Measurements from ENCODE around the gene FA2H.

The FA2H gene

GRCh38 chr16:74749291-74750055 lies 25.1 kb downstream of the FA2H start:
- in situ Hi-C loops (cut with HindIII; ENCODE audit: low pct_ligation_motif_present, low pct_unique_long_range_greater_than_20kb, low sequenced_read_pairs) = no loop called here

GRCh38 chr16:74748616-74749026 lies 26.0 kb downstream of the FA2H start:
- no peak for DNase-seq
- in situ Hi-C loops (cut with HindIII; ENCODE audit: low pct_ligation_motif_present, low pct_unique_long_range_greater_than_20kb, low sequenced_read_pairs) = no loop called here

More at GRCh38 chr16:74749291-74750055, 25.1 kb downstream of the FA2H start:
- DNase-seq = peak; percentile 39

DNA sequence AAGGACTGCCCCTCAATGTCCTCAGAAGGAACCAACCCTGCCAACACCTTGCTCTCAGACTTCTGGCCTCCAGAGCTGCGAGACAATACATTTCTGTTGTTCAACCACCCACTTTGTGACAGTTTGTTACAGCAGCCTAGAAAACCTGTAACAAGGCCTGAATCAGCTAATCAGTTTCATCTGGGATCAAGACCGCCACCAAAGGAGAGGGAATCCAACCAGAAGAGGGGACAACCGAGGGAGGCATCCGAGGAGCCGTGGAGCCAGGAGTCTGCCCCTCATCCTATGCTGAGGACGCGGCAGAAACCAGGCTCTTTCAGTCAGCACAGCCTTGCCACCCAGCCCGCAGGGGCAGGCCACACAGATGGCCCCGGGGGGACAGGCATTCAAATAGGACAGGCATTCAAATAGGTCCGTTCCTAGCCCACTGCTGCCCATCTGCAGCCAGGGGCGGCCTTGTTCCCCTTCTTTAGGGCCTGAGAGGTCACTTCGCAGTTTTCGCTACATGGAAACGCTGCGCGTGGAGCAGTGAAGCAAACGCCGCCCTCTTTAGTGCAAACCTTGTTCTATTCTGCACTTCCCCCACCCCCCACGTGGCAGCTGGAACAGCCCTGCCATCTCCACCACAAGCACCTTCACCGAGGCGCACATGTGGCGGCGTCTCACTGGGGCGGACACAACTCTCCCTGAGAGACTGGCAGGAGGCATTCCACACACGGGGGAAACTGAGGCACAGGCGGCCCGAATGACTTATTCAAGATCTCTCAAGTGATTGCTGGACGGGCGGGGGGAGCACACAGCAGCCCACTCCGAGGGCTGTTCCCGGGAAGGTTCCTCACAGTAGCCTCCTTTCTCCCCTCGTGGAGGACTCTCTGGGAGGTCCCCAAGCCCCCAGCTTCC lies 26.7 kb downstream of the FA2H start:
- in situ Hi-C loops (cut with HindIII; ENCODE audit: low pct_ligation_motif_present, low pct_unique_long_range_greater_than_20kb, low sequenced_read_pairs) = no loop called here
- DNase-seq = no peak

DNA sequence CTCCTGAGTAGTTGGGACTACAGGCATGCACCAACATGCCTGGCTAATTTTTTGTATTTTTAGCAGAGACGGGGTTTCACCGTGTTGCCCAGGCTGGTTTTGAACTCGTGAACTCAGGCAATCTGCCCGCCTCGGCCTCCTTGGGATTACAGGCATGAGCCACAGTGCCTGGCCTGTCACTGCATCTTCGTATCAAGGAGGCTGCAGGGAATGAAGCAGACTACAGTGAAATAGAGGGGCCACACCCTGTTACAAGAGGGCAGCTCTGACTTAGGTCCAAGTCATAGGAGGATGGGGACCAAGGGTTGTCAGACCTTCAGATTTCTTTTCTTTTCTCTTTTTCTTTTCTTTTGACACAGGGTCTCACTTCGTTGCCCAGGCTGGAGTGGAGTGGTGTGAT lies 28.7 kb downstream of the FA2H start:
- in situ Hi-C loops (cut with HindIII; ENCODE audit: low pct_ligation_motif_present, low pct_unique_long_range_greater_than_20kb, low sequenced_read_pairs) = no loop called here
- no peak for DNase-seq

GRCh38 chr16:74745109-74745615 lies 29.5 kb downstream of the FA2H start:
- in situ Hi-C loops (cut with HindIII; ENCODE audit: low pct_ligation_motif_present, low pct_unique_long_range_greater_than_20kb, low sequenced_read_pairs) = no loop called here
- DNase-seq = no peak

GRCh38 chr16:74744566-74744965 lies 30.1 kb downstream of the FA2H start:
- no peak for DNase-seq
- in situ Hi-C loops (cut with HindIII; ENCODE audit: low pct_ligation_motif_present, low pct_unique_long_range_greater_than_20kb, low sequenced_read_pairs) = loop anchor here (5.0 kb wide), 1 partner anchor 42 kb away; the partner anchor contains the start of gene MLKL

DNA sequence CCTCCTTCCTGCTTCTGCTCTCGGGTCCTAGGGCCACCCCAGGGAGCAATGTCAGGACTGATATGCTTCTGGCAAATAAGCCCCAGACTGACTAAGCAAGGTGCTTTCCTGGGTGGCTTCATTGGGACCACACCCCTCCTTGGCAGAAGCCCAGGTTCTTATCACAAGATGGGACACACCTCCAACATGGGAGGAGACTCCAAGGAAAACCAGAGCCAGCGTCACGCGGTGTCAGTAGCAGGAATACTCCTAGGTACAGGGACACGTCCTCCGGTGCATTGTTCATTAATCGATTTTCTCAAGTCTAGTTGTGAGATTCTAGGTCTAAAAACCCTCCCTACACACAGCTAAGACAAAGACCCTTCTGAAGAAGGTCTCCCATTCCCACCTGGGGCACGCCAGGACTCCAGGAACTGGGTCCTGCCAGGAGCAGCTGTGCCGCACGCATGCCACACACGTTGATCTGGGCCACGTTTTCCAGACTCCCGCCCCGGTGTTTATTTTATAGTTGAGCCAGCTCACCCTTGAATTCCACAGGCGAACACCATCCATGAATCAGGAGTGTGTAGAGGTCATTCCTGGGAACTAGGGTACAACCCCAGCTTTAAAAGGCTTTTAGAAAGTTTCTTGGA lies 30.8 kb downstream of the FA2H start:
- in situ Hi-C loops (cut with HindIII; ENCODE audit: low pct_ligation_motif_present, low pct_unique_long_range_greater_than_20kb, low sequenced_read_pairs) = loop anchor here (5.0 kb wide), 1 partner anchor 41 kb away; the partner anchor contains the start of gene MLKL
- DNase-seq = peak; percentile 98

DNA sequence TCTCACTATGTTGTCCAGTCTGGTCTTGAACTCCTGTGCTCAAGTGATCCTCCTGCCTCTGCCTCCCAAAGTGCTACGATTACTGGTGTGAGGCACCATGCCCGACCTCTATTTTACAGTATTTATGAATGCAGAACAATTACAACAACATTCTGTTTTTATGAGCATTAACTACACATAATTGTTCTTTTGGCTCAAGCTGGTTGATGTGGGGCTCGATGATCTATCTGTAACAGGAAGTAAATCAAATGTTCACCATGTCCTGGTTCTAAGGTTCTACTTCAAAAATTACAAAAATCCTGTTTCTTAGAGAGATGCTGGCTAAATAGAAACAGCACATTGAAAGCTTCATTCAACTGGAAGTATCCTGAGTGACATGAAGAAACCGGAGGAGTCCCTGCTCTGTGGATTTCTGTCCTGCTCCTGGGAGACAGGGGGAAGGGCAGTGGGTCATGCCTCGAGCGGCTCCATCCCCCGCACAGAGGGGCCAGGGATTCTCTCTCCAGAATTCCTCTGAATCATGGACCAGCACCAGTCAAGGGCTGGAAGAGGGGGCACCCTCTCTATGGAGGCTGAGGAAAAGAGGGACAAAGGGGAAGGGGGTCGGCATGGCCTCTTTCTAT lies 31.5 kb downstream of the FA2H start:
- in situ Hi-C loops (cut with HindIII; ENCODE audit: low pct_ligation_motif_present, low pct_unique_long_range_greater_than_20kb, low sequenced_read_pairs) = loop anchor here (5.0 kb wide), 1 partner anchor 41 kb away; the partner anchor contains the start of gene MLKL
- no peak for DNase-seq

DNA sequence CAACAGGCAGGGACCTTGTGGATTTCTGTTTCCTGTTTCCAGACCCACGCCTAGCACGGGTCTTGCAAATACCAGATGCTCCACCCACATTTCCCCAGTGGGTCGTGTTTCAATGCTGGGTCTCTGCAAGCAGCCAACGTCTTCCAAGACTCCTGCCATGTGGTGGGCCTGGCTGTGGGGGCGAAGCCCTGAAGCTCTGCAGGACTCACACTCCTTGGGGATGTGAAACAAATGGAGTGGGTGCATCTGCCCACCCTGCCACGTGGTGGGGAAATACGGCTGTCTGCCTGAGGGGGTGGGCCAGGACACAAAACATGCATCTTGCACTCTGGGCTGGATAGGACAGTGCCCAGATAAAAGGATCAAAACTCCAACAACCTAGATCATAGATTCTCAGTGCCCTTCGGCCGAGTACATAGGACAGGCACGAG lies 32.6 kb downstream of the FA2H start:
- in situ Hi-C loops (cut with HindIII; ENCODE audit: low pct_ligation_motif_present, low pct_unique_long_range_greater_than_20kb, low sequenced_read_pairs) = loop anchor here (5.0 kb wide), 1 partner anchor 40 kb away; the partner anchor contains the start of gene MLKL
- DNase-seq = no peak

DNA sequence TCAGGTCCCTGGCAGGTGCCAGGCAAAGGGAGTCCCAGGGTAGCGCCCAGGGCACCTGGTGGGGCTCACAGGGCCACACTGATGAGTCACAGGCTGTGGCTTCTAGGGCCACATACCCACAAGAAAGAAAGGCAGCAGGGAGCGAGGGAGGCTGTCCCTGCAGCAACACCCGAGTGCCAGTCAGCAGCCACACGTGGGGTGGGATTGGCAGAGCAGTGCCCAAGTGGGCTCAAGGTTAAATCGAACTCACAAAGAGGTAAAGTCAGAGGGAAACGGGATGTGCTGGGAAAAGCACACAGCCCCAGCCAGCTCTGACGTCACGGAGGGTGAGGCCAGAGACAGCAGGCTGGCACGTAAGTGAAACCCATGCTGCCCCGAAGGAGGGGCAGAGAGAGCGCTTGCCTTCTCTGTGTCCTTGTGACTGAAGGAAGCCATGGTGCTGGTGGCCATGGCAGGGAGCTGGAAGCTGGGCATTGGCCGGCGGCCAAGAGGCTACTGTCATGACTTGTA lies 33.8 kb downstream of the FA2H start:
- in situ Hi-C loops (cut with HindIII; ENCODE audit: low pct_ligation_motif_present, low pct_unique_long_range_greater_than_20kb, low sequenced_read_pairs) = loop anchor here (5.0 kb wide), 1 partner anchor 39 kb away; the partner anchor contains the start of gene MLKL
- no peak for DNase-seq

- in situ Hi-C loops (cut with HindIII; ENCODE audit: low pct_ligation_motif_present, low pct_unique_long_range_greater_than_20kb, low sequenced_read_pairs) = no loop called here
- no peak for DNase-seq
These were observed 35.3 kb downstream of the FA2H start for GRCh38 chr16:74739275-74739674.

GRCh38 chr16:74738816-74739215 lies 35.8 kb downstream of the FA2H start:
- DNase-seq = no peak
- in situ Hi-C loops (cut with HindIII; ENCODE audit: low pct_ligation_motif_present, low pct_unique_long_range_greater_than_20kb, low sequenced_read_pairs) = no loop called here

DNA sequence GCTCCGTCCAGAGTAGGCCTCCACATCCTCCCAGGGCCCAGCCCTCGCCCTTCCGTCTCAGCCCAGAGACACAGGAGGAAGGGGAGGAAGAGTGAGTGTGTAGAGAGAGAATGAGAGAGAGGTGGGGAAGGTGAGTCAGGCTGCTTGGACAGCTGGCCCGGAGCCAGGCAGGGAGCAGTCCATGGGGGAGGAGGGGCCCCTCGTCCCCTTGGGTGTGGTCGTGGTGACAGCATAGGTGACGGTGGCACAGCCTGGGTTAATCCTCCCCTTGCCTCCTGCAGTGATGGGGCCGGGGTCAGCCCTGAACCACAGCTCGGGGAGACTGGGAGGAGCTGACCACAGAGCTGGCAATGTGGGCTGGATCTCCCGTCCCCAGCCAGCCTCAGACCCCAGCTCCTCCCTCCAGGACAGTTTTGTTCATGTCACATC lies 36.5 kb downstream of the FA2H start:
- DNase-seq = no peak

DNA sequence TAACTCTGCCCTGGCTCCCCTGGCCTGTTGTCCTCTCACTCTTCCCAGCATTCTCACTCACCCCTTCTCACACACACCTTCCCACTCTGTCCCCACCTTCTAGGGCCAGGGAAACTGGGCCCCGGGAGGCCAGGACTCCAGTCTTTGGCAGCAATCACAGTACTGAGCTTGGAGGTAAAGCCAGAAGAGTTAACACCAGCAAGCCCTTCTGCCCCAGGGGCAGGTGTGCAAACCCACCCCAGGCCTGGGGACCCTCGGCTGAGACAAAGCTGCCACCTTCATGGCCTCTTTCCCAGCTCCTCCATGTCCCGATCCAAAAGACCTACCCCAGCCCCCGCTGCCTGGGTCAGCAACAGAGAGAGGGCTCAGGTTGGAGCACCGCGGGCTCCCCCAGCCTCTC lies 37.1 kb downstream of the FA2H start:
- DNase-seq = no peak
- in situ Hi-C loops (cut with HindIII; ENCODE audit: low pct_ligation_motif_present, low pct_unique_long_range_greater_than_20kb, low sequenced_read_pairs) = no loop called here

More for the DNA sequence above, 36.5 kb downstream of the FA2H start:
- in situ Hi-C loops (cut with HindIII; ENCODE audit: low pct_ligation_motif_present, low pct_unique_long_range_greater_than_20kb, low sequenced_read_pairs) = no loop called here

GRCh38 chr16:74736531-74737157 lies 38.0 kb downstream of the FA2H start:
- in situ Hi-C loops (cut with HindIII; ENCODE audit: low pct_ligation_motif_present, low pct_unique_long_range_greater_than_20kb, low sequenced_read_pairs) = no loop called here
- no peak for DNase-seq

DNA sequence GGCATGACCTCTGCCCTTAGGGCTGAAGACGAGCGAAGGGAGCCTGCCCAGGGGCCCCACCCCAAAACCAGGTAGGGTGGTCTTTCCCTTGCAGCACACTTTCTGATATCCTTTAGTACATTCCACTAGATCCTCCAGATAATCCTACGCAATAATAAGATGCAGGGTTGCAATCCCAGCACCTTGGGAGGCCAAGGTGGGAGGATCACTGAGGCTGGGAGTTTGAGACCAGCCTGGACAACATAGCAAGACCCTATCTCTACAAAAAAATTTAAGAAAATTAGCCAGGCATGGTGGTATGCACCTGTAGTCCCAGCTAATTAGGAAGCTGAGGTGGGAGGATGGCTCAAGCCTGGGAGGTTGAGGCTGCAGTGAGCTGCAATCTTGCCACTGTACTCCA lies 39.1 kb downstream of the FA2H start:
- DNase-seq = no peak
- in situ Hi-C loops (cut with HindIII; ENCODE audit: low pct_ligation_motif_present, low pct_unique_long_range_greater_than_20kb, low sequenced_read_pairs) = no loop called here

- in situ Hi-C loops (cut with HindIII; ENCODE audit: low pct_ligation_motif_present, low pct_unique_long_range_greater_than_20kb, low sequenced_read_pairs) = no loop called here
These were observed 39.5 kb downstream of the FA2H start for GRCh38 chr16:74735162-74735452.

More at GRCh38 chr16:74735162-74735452, 39.5 kb downstream of the FA2H start:
- no peak for DNase-seq

Measured in ACHN (cell line).